HepG2 (cell line): ENCODE measurements around the gene AKAP12. TPM values are rescaled to one million over a fixed set of nuclear protein-coding genes. Genes with fewer than 3 reads are reported as not detected.

Experiments
- ADNP ChIP-seq: sonication (generic); formaldehyde crosslinking; IDR thresholded peaks from 2 replicates; pipeline ENCODE4 v1.4.0; 2020; ENCODE audit warnings: missing genetic modification reagents
- AKAP8 ChIP-seq: sonication (generic); formaldehyde crosslinking; IDR thresholded peaks from 2 replicates; pipeline ENCODE4 v1.5.1; 2020; ENCODE audit warnings: mild to moderate bottlenecking, missing genetic modification reagents
- ATF7-NPFF ChIP-seq: sonication (generic); formaldehyde crosslinking; IDR thresholded peaks from 2 replicates; pipeline ENCODE4 v1.8.1; 2023; ENCODE audit warnings: mild to moderate bottlenecking, low read depth, missing genetic modification reagents, moderate library complexity
- CSRNP2 ChIP-seq: sonication (generic); formaldehyde crosslinking; conservative IDR thresholded peaks from 2 replicates; pipeline ENCODE4 v1.8.0; 2022; ENCODE audit warnings: low read depth, missing genetic modification reagents
- CTCF ChIP-seq: sonication (generic); formaldehyde crosslinking; IDR thresholded peaks from 2 replicates; pipeline ENCODE4 v1.5.0; 2020; ENCODE audit warnings: mild to moderate bottlenecking, missing genetic modification reagents, moderate library complexity
- EP300 ChIP-seq, 3 experiments: sonication (generic) in 1 of 3; formaldehyde crosslinking in 1 of 3; IDR thresholded peaks; 2 replicates each; pipeline versions ENCODE4 v1.5.1 to v1.6.1; 2011 to 2020; ENCODE audit warnings: low read depth in 2 of 3, low read length in 2 of 3, borderline replicate concordance in 1 of 3, improper control_type of control experiment in 1 of 3, mild to moderate bottlenecking in 1 of 3, missing genetic modification reagents in 1 of 3, moderate library complexity in 1 of 3
- GLI4 ChIP-seq: sonication (generic); formaldehyde crosslinking; IDR thresholded peaks from 2 replicates; pipeline ENCODE4 v1.5.1; 2020; ENCODE audit warnings: missing genetic modification reagents, mild to moderate bottlenecking, moderate library complexity, borderline replicate concordance
- GTF2F1 ChIP-seq: fragments of 150-350 bp; IDR thresholded peaks from 2 replicates; pipeline ENCODE4 v1.6.1; 2014; ENCODE audit warnings: low read length
- KAT8 ChIP-seq: IDR thresholded peaks from 2 replicates; pipeline ENCODE4 v1.6.1; 2016; ENCODE audit warnings: missing genetic modification reagents, missing compliant biosample characterization
- KLF12 ChIP-seq: sonication (generic); formaldehyde crosslinking; IDR thresholded peaks from 2 replicates; pipeline ENCODE4 v1.4.0; 2020; ENCODE audit warnings: missing genetic modification reagents, borderline replicate concordance
- POLR2A ChIP-seq, 2 experiments: IDR thresholded peaks; 2 replicates each; pipeline ENCODE4 v1.6.1; 2011; ENCODE audit warnings: low read depth in 2 of 2, low read length in 2 of 2, mild to moderate bottlenecking in 1 of 2, moderate library complexity in 1 of 2; ENCODE audit not compliant: insufficient read depth in 1 of 2
- THRA ChIP-seq: sonication (generic); formaldehyde crosslinking; IDR thresholded peaks from 2 replicates; pipeline ENCODE4 v1.4.0; 2020; ENCODE audit warnings: missing genetic modification reagents, borderline replicate concordance
- ZFP91 ChIP-seq: sonication (generic); formaldehyde crosslinking; IDR thresholded peaks from 2 replicates; pipeline ENCODE4 v1.9.0; 2022; ENCODE audit warnings: missing genetic modification reagents, mild to moderate bottlenecking, borderline replicate concordance
- ZNF503 ChIP-seq: sonication (generic); formaldehyde crosslinking; IDR thresholded peaks from 2 replicates; pipeline ENCODE4 v1.4.0; 2020; ENCODE audit warnings: missing genetic modification reagents
- ZNF850 ChIP-seq: sonication (generic); formaldehyde crosslinking; conservative IDR thresholded peaks from 2 replicates; pipeline ENCODE4 v1.9.0; 2021; ENCODE audit warnings: mild to moderate bottlenecking, missing genetic modification reagents
- ZNF878 ChIP-seq: sonication (generic); formaldehyde crosslinking; IDR thresholded peaks from 2 replicates; pipeline ENCODE4 v1.8.1; 2023; ENCODE audit warnings: mild to moderate bottlenecking, missing genetic modification reagents, moderate library complexity
- ZSCAN25 ChIP-seq: sonication (generic); formaldehyde crosslinking; IDR thresholded peaks from 2 replicates; pipeline ENCODE4 v1.8.0; 2022; ENCODE audit warnings: mild to moderate bottlenecking, missing genetic modification reagents
- ZSCAN5A ChIP-seq: sonication (generic); formaldehyde crosslinking; IDR thresholded peaks from 2 replicates; pipeline ENCODE4 v1.8.0; 2022; ENCODE audit warnings: mild to moderate bottlenecking, missing genetic modification reagents, borderline replicate concordance
- polyA plus RNA-seq, 8 experiments: library from polyadenylated mRNA; depleted of rRNA in 3 of 8; stranded (reverse) in 7 of 8; unstranded in 1 of 8; fragments of >200 nt; fragmentation: Illumina TruSeq in 4 of 8; extraction: Trizol in 4 of 8; gene quantifications; 2 replicates each; pipeline versions ENCODE4 v1.2.1 to v1.2.3, GENCODE V29; 2011 to 2016; ENCODE audit warnings: low read depth in 4 of 8, missing spikeins in 1 of 8, mixed read lengths in 1 of 8; ENCODE audit not compliant: insufficient read depth in 1 of 8
- total RNA-seq, 5 experiments: library from RNA; depleted of rRNA; stranded (reverse); fragments of >200 nt; fragmentation: Illumina TruSeq; extraction: Trizol; gene quantifications; 2 replicates each; pipeline ENCODE4 v1.2.3, GENCODE V29; 2016; ENCODE audit warnings: low read depth in 1 of 5

The AKAP12 gene
- total and polyA plus RNA-seq, 2 of the 13 experiments (the other 11 are each of a cell fraction or from before 2014, with no cell fraction given) = 10.6 to 19.0 TPM

GRCh38 chr6:151390276-151390850, 150.6 kb downstream of the AKAP12 start (continued):
- TF ChIP-seq ZNF503 (CRISPR knock-in tag) (0 out of 2 replicates have a peak, but pooled peaks have one; percentile 54), POLR2A (IDR thresholded peaks at IDR 0.05; ENCODE audit: insufficient read depth in 1 of 2, low read depth in 2 of 2, low read length in 2 of 2) (peak; percentile 77 to 83), AKAP8 (CRISPR knock-in tag) (no peak), ZSCAN25 (CRISPR knock-in tag) (peak; percentile 71; the same call in 1 of the 2 replicates), KAT8 (CRISPR knock-in tag) (peak; percentile 84), CTCF (0 out of 2 replicates have a peak, but pooled peaks have one; percentile 29), ZFP91 (peak; percentile 71; the same call in 1 of the 2 replicates), ZNF850 (CRISPR knock-in tag) (no peak), GLI4 (no peak), THRA (CRISPR knock-in tag) (peak; percentile 54; the same call in 1 of the 2 replicates), ADNP (CRISPR knock-in tag) (no peak), ZNF878 (CRISPR knock-in tag) (no peak), ATF7-NPFF (peak; percentile 70), EP300 (IDR thresholded peaks at IDR 0.05; ENCODE audit: low read depth in 2 of 2, low read length in 2 of 2) (no peak; a peak in 1 of 4 replicates), EP300 (CRISPR knock-in tag; IDR thresholded peaks at IDR 0.05; ENCODE audit: borderline replicate concordance) (0 out of 2 replicates have a peak, but pooled peaks have one; percentile 42), ZSCAN5A (0 out of 2 replicates have a peak, but pooled peaks have one; percentile 26), CSRNP2 (CRISPR knock-in tag) (0 out of 2 replicates have a peak, but pooled peaks have one; percentile 13), GTF2F1 (0 out of 2 replicates have a peak, but pooled peaks have one; percentile 13), KLF12 (CRISPR knock-in tag) (peak; percentile 86; the same call in 1 of the 2 replicates)
